H9 (cell line): ENCODE results near the gene STRA6. TPM values are rescaled to one million over a fixed set of nuclear protein-coding genes. Genes with fewer than 3 reads are reported as not detected.
A peak's percentile ranks its signal among the peaks of the same experiment; 100 is the strongest.

Experiments
- DNase-seq: peaks from one replicate; pipeline ENCODE4 v3.0.0-alpha.2; 2017
- H2AFZ ChIP-seq: one replicate; pipeline ENCODE4 v1.6.1; 2013; ENCODE audit warnings: mild to moderate bottlenecking, low read length, control low read depth, moderate library complexity
- H2AK5ac ChIP-seq: 2 replicates; pipeline ENCODE4 v1.6.1; 2013; ENCODE audit warnings: low read length, control low read depth, mixed read lengths; ENCODE audit not compliant: insufficient read length
- H2BK120ac ChIP-seq: one replicate; pipeline ENCODE4 v1.6.1; 2013; ENCODE audit warnings: low read depth, mild to moderate bottlenecking, low read length, control low read depth, inconsistent platforms; ENCODE audit not compliant: poor library complexity, severe bottlenecking
- H2BK12ac ChIP-seq: 2 replicates; pipeline ENCODE4 v1.6.1; 2013; ENCODE audit warnings: low read length, control low read depth, mixed read lengths, low read depth; ENCODE audit not compliant: insufficient read length
- H2BK15ac ChIP-seq: 2 replicates; pipeline ENCODE4 v1.6.1; 2013; ENCODE audit warnings: low read depth, low read length, control low read depth
- H2BK20ac ChIP-seq: one replicate; pipeline ENCODE4 v1.6.1; 2013; ENCODE audit warnings: low read depth, mild to moderate bottlenecking, low read length, control low read depth, inconsistent platforms; ENCODE audit not compliant: poor library complexity, severe bottlenecking
- H2BK5ac ChIP-seq: 2 replicates; pipeline ENCODE4 v1.6.1; 2013; ENCODE audit warnings: low read length, control low read depth, mixed read lengths; ENCODE audit not compliant: insufficient read length
- H3K14ac ChIP-seq: 2 replicates; pipeline ENCODE4 v1.6.1; 2013; ENCODE audit warnings: low read length, control low read depth; ENCODE audit not compliant: insufficient read depth
- H3K18ac ChIP-seq: 2 replicates; pipeline ENCODE4 v1.6.1; 2013; ENCODE audit warnings: low read depth, mild to moderate bottlenecking, mixed read lengths, low read length, control low read depth; ENCODE audit not compliant: insufficient read length
- H3K23ac ChIP-seq: 2 replicates; pipeline ENCODE4 v1.6.1; 2013; ENCODE audit warnings: low read length, control low read depth, mixed read lengths, low read depth; ENCODE audit not compliant: insufficient read length
- H3K23me2 ChIP-seq: 2 replicates; pipeline ENCODE4 v1.6.1; 2013; ENCODE audit warnings: low read depth, mild to moderate bottlenecking, mixed read lengths, low read length, control low read depth; ENCODE audit not compliant: insufficient read length, poor library complexity, severe bottlenecking
- H3K27ac ChIP-seq: 2 replicates; pipeline ENCODE4 v1.5.1; 2013; ENCODE audit warnings: low read length, control low read depth, mixed read lengths, low read depth; ENCODE audit not compliant: insufficient read length
- H3K27me3 ChIP-seq: 2 replicates; pipeline ENCODE4 v1.6.1; 2013; ENCODE audit warnings: low read length, control low read depth, inconsistent platforms; ENCODE audit not compliant: insufficient read depth
- H3K4ac ChIP-seq: 2 replicates; pipeline ENCODE4 v1.6.1; 2013; ENCODE audit warnings: low read depth, mild to moderate bottlenecking, control low read depth, inconsistent platforms, low read length, moderate library complexity
- H3K4me1 ChIP-seq: 2 replicates; pipeline ENCODE4 v1.6.1; 2013; ENCODE audit warnings: low read length, control low read depth, inconsistent platforms; ENCODE audit not compliant: insufficient read depth
- H3K4me2 ChIP-seq: 2 replicates; pipeline ENCODE4 v1.6.1; 2013; ENCODE audit warnings: low read length, control low read depth, mixed read lengths; ENCODE audit not compliant: insufficient read length, insufficient read depth
- H3K56ac ChIP-seq: 2 replicates; pipeline ENCODE4 v1.6.1; 2013; ENCODE audit warnings: low read depth, mild to moderate bottlenecking, mixed read lengths, low read length, control low read depth; ENCODE audit not compliant: insufficient read length
- H3K79me1 ChIP-seq: 2 replicates; pipeline ENCODE4 v1.6.1; 2013; ENCODE audit warnings: low read depth, mild to moderate bottlenecking, moderate library complexity, low read length, control low read depth, inconsistent platforms; ENCODE audit not compliant: insufficient read depth, poor library complexity, severe bottlenecking
- H3K79me2 ChIP-seq: 2 replicates; pipeline ENCODE4 v1.6.1; 2013; ENCODE audit warnings: low read length, control low read depth, inconsistent platforms; ENCODE audit not compliant: insufficient read depth
- H3K9ac ChIP-seq: 2 replicates; pipeline ENCODE4 v1.6.1; 2013; ENCODE audit warnings: low read length, control low read depth, mixed read lengths; ENCODE audit not compliant: insufficient read length; ENCODE audit errors: extremely low read depth
- H3K9me3 ChIP-seq: one replicate; pipeline ENCODE4 v1.6.1; 2013; ENCODE audit warnings: low read depth, low read length, inconsistent platforms; ENCODE audit not compliant: control insufficient read depth
- H3T11ph ChIP-seq: one replicate; pipeline ENCODE4 v1.6.1; 2013; ENCODE audit warnings: mild to moderate bottlenecking, low read length, control low read depth, inconsistent platforms
- H4K20me1 ChIP-seq: one replicate; pipeline ENCODE4 v1.6.1; 2013; ENCODE audit not compliant: control insufficient read depth, insufficient read length, insufficient read depth
- H4K5ac ChIP-seq: 2 replicates; pipeline ENCODE4 v1.6.1; 2013; ENCODE audit warnings: low read depth, mild to moderate bottlenecking, mixed read lengths, low read length, control low read depth; ENCODE audit not compliant: insufficient read length
- H4K8ac ChIP-seq: replicated peaks from 2 replicates; pipeline ENCODE4 v1.6.1; 2013; ENCODE audit warnings: low read length, control low read depth, mixed read lengths, low read depth; ENCODE audit not compliant: insufficient read length
- H4K91ac ChIP-seq: 2 replicates; pipeline ENCODE4 v1.6.1; 2013; ENCODE audit warnings: low read depth, mild to moderate bottlenecking, moderate library complexity, mixed read lengths, low read length, control low read depth; ENCODE audit not compliant: insufficient read length
- H3K27ac Mint-ChIP-seq, 3 experiments: 2 replicates in 2 of 3; 3 replicates in 1 of 3; pipeline ENCODE4 v1.8.0; 2020 to 2021; ENCODE audit warnings: mixed read lengths in 3 of 3, mild to moderate bottlenecking in 1 of 3, moderate library complexity in 1 of 3
- H3K27me3 Mint-ChIP-seq: 2 replicates; pipeline ENCODE4 v1.8.0; 2021; ENCODE audit warnings: low read depth, mild to moderate bottlenecking, moderate library complexity, mixed read lengths
- H3K36me3 Mint-ChIP-seq, 3 experiments: 2 replicates in 2 of 3; 3 replicates in 1 of 3; pipeline ENCODE4 v1.8.0; 2020 to 2021; ENCODE audit warnings: low read depth in 3 of 3, mixed read lengths in 3 of 3; ENCODE audit not compliant: insufficient read depth in 1 of 3
- H3K4me1 Mint-ChIP-seq, 2 experiments: 2 replicates each; pipeline ENCODE4 v1.8.0; 2020; ENCODE audit warnings: mixed read lengths in 2 of 2
- H3K4me3 Mint-ChIP-seq, 2 experiments: 2 replicates in 1 of 2; 3 replicates in 1 of 2; pipeline ENCODE4 v1.8.0; 2020 to 2021; ENCODE audit warnings: mild to moderate bottlenecking in 2 of 2, mixed read lengths in 2 of 2, moderate library complexity in 1 of 2
- H3K9me3 Mint-ChIP-seq, 2 experiments: 2 replicates in 1 of 2; 3 replicates in 1 of 2; pipeline ENCODE4 v1.8.0; 2020; ENCODE audit warnings: mild to moderate bottlenecking in 2 of 2, mixed read lengths in 2 of 2, moderate library complexity in 1 of 2
- CTCF ChIP-seq: fragments of 200-600 bp; sonication (generic); conservative IDR thresholded peaks from 3 replicates; pipeline ENCODE4 v1.8.0; 2021; ENCODE audit warnings: antibody characterized with exemption, mild to moderate bottlenecking
- WGBS: extraction: QIAGEN DNeasy Blood & Tissue Kit; methylation state at CpG from one replicate; pipeline ENCODE4 v1.1.7; 2013; ENCODE audit warnings: missing lambda C conversion rate, low lambda C conversion rate, mixed read lengths; ENCODE audit not compliant: insufficient read length; ENCODE audit errors: extremely low coverage; 5-methylcytosine and 5-hydroxymethylcytosine counted together
- total RNA-seq: library from RNA; stranded (reverse); gene quantifications from 2 replicates; pipeline ENCODE4 v1.2.1, GENCODE V29; 2021

The STRA6 gene
- total RNA-seq, 1 experiment from 2014 or later, result 12.8 TPM

- Histone ChIP-seq H2AFZ (no peak overlapping the region), H3K18ac (no peak overlapping the region), H3K9me3 (no peaks in the 10 kb centered on the region), H3T11ph (no peak overlapping the region), H3K4me2 (peak overlapping the region; percentile 82), H3K23ac (no peak overlapping the region), H3K14ac (no peak overlapping the region), H2BK5ac (no peak overlapping the region), H4K8ac (no peak overlapping the region), H3K27me3 (peaks cover 77% of the 10 kb centered on the region), H3K79me1 (no peaks in the 10 kb centered on the region), H2BK120ac (no peak overlapping the region), H4K5ac (no peak overlapping the region), H3K79me2 (no peaks in the 10 kb centered on the region), H2BK20ac (no peak overlapping the region), H2BK12ac (no peak overlapping the region), H3K23me2 (peaks cover 27% of the 10 kb centered on the region), H4K91ac (no peak overlapping the region), H3K4me1 (no peaks in the 10 kb centered on the region; the same call in 1 of the 2 replicates), H2AK5ac (no peak overlapping the region), H4K20me1 (peaks cover 4% of the 10 kb centered on the region), H3K9ac (no peak overlapping the region), H3K56ac (no peak overlapping the region), H3K27ac (no peak overlapping the region), H3K4ac (no peak overlapping the region), H2BK15ac (no peak overlapping the region)
- no CpG with 5 or more reads among the region's 20 CpGs for WGBS
- H3K27ac Mint-ChIP-seq, result no peak overlapping the region
- no peak for TF ChIP-seq CTCF
- peak overlapping the region in 1 of 2 experiments; percentile 78; a peak in 3 of 5 replicates for H3K4me3 Mint-ChIP-seq
- no peak for DNase-seq
- peaks cover 98% of the 10 kb centered on the region for H3K27me3 Mint-ChIP-seq
- peaks cover 2 to 6% of the 10 kb centered on the region in 2 experiments; a peak in 2 of 5 replicates for H3K9me3 Mint-ChIP-seq
- peaks cover 0 to 1% (median 0%) of the 10 kb centered on the region in 3 experiments; a peak in 3 of 7 replicates for H3K36me3 Mint-ChIP-seq
- H3K4me1 Mint-ChIP-seq, result peaks cover 57 to 68% of the 10 kb centered on the region in 2 experiments
Measured at GRCh38 chr15:74131628-74132413, 70.8 kb downstream of the STRA6 start.
